IMR-90 (cell line): ENCODE measurements around the gene IL1RAPL1.

Source experiments
- CEBPB ChIP-seq: IDR thresholded peaks from 2 replicates; pipeline ENCODE4 v1.6.1; 2012; ENCODE audit warnings: low read depth, low read length, improper control_type of control experiment
- ELK1 ChIP-seq: fragments of 150-350 bp; IDR thresholded peaks from 2 replicates; pipeline ENCODE4 v1.6.1; 2016; ENCODE audit warnings: low read depth, mild to moderate bottlenecking, low read length, moderate library complexity, borderline replicate concordance
- MAFK ChIP-seq: IDR thresholded peaks from 2 replicates; pipeline ENCODE4 v1.6.1; 2012; ENCODE audit warnings: low read depth, low read length, improper control_type of control experiment
- MXI1 ChIP-seq: IDR thresholded peaks from 2 replicates; pipeline ENCODE4 v1.6.1; 2012; ENCODE audit warnings: low read depth, mild to moderate bottlenecking, low read length, moderate library complexity, borderline replicate concordance
- POLR2A ChIP-seq: IDR thresholded peaks from 2 replicates; pipeline ENCODE4 v1.6.1; 2012; ENCODE audit warnings: mild to moderate bottlenecking, low read depth, low read length
- RAD21 ChIP-seq: IDR thresholded peaks from 2 replicates; pipeline ENCODE4 v1.6.1; 2012; ENCODE audit warnings: low read length, improper control_type of control experiment
- RCOR1 ChIP-seq: IDR thresholded peaks from 2 replicates; pipeline ENCODE4 v1.6.1; 2012; ENCODE audit warnings: mild to moderate bottlenecking, low read length, improper control_type of control experiment; ENCODE audit not compliant: insufficient replicate concordance
- SMC3 ChIP-seq: fragments of 150-350 bp; IDR thresholded peaks from 2 replicates; pipeline ENCODE4 v1.6.1; 2016; ENCODE audit warnings: low read depth, mild to moderate bottlenecking, antibody characterized with exemption, low read length, moderate library complexity
- TF ChIP-seq, protein P1 (sequence below): conservative IDR thresholded peaks from 2 replicates; pipeline ENCODE4 v1.5.1; 2012; ENCODE audit warnings: mild to moderate bottlenecking, low read depth, low read length, improper control_type of control experiment

- TF ChIP-seq MXI1 (no peak), SMC3 (no peak), RAD21 (no peak), POLR2A (no peak), CEBPB (no peak), MAFK (no peak), RCOR1 (no peak), ELK1 (no peak)
- TF ChIP-seq, protein P1, sequence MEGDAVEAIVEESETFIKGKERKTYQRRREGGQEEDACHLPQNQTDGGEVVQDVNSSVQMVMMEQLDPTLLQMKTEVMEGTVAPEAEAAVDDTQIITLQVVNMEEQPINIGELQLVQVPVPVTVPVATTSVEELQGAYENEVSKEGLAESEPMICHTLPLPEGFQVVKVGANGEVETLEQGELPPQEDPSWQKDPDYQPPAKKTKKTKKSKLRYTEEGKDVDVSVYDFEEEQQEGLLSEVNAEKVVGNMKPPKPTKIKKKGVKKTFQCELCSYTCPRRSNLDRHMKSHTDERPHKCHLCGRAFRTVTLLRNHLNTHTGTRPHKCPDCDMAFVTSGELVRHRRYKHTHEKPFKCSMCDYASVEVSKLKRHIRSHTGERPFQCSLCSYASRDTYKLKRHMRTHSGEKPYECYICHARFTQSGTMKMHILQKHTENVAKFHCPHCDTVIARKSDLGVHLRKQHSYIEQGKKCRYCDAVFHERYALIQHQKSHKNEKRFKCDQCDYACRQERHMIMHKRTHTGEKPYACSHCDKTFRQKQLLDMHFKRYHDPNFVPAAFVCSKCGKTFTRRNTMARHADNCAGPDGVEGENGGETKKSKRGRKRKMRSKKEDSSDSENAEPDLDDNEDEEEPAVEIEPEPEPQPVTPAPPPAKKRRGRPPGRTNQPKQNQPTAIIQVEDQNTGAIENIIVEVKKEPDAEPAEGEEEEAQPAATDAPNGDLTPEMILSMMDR = no peak
Measured at GRCh38 chrX:29490606-29491005, 903.4 kb downstream of the IL1RAPL1 start.
